Measurements from ENCODE around the gene OLIG1.

GRCh38 chr21:33113131-33113530, 43.2 kb downstream of the OLIG1 start:
- no peak for TF ChIP-seq CTCF (IDR thresholded peaks at IDR 0.05)
- TF ChIP-seq ZFX (IDR thresholded peaks at IDR 0.05; ENCODE audit: borderline replicate concordance), result no peak

Data from 22Rv1 (cell line).